Spleen (tissue), 11 donors: ENCODE data around the gene RPP40. TPM values are rescaled to one million over a fixed set of nuclear protein-coding genes. Genes with fewer than 3 reads are reported as not detected.

Experiments
- DNase-seq: peaks from one replicate; pipeline ENCODE4 v3.0.0-alpha.2; 2020
- H3K27ac ChIP-seq, 8 donors: fragments of 200-600 bp; sonication (generic) in 7 of 8; 1 replicate in 4 of 8; 2 replicates in 4 of 8; pipeline versions ENCODE4 v1.5.0 to v1.8.0; 2016 to 2021; ENCODE audit warnings: inconsistent platforms in 4 of 8, mild to moderate bottlenecking in 4 of 8, moderate library complexity in 1 of 8
- H3K27me3 ChIP-seq, 7 donors: fragments of 200-600 bp; sonication (generic) in 6 of 7; replicated peaks in 1 of 7; 1 replicate in 4 of 7; 2 replicates in 3 of 7; pipeline versions ENCODE4 v1.5.0 to v1.8.0; 2016 to 2021; ENCODE audit warnings: inconsistent platforms in 3 of 7, mild to moderate bottlenecking in 1 of 7
- H3K36me3 ChIP-seq, 6 donors: fragments of 200-600 bp; sonication (generic) in 5 of 6; 1 replicate in 4 of 6; 2 replicates in 2 of 6; pipeline versions ENCODE4 v1.5.0 to v1.8.0; 2016 to 2021; ENCODE audit warnings: inconsistent platforms in 2 of 6
- H3K4me1 ChIP-seq, 6 donors: fragments of 200-600 bp; sonication (generic) in 5 of 6; 1 replicate in 3 of 6; 2 replicates in 3 of 6; pipeline versions ENCODE4 v1.5.0 to v1.8.0; 2016 to 2021; ENCODE audit warnings: inconsistent platforms in 3 of 6
- H3K4me3 ChIP-seq, 8 donors: fragments of 200-600 bp; sonication (generic) in 7 of 8; 1 replicate in 4 of 8; 2 replicates in 4 of 8; pipeline versions ENCODE4 v1.5.0 to v1.8.0; 2016 to 2021; ENCODE audit warnings: inconsistent platforms in 4 of 8, mild to moderate bottlenecking in 4 of 8, moderate library complexity in 2 of 8
- H3K9me3 ChIP-seq, 8 donors: fragments of 200-600 bp; sonication (generic) in 7 of 8; 1 replicate in 4 of 8; 2 replicates in 4 of 8; pipeline versions ENCODE4 v1.5.0 to v1.8.0; 2016 to 2021; ENCODE audit warnings: inconsistent platforms in 4 of 8
- CTCF ChIP-seq, 11 experiments: fragments of 200-600 bp in 7 of 11; fragments of 450-650 bp in 4 of 11; sonication (generic) in 4 of 11; IDR thresholded peaks in 8 of 11; conservative IDR thresholded peaks in 3 of 11; 1 replicate in 7 of 11; 2 replicates in 4 of 11; pipeline versions ENCODE4 v1.4.0 to v1.8.0; 2016 to 2021; ENCODE audit warnings: antibody characterized with exemption in 11 of 11, inconsistent platforms in 4 of 11, mild to moderate bottlenecking in 1 of 11
- POLR2A ChIP-seq, 3 donors: fragments of 450-650 bp; IDR thresholded peaks; one replicate each; pipeline ENCODE4 v1.5.1; 2017; ENCODE audit warnings: antibody characterized with exemption in 3 of 3, mild to moderate bottlenecking in 1 of 3
- POLR2AphosphoS5 ChIP-seq, 3 donors: sonication (generic); formaldehyde crosslinking; IDR thresholded peaks; one replicate each; pipeline ENCODE4 v1.5.1; 2017; ENCODE audit warnings: antibody characterized with exemption in 3 of 3
- WGBS, 5 donors: extraction: QIAGEN DNeasy Blood & Tissue Kit in 3 of 5; methylation state at CpG; one replicate each; pipeline versions ENCODE4 v1.1.5 to v1.1.7; 2013 to 2018; 5-methylcytosine and 5-hydroxymethylcytosine counted together
- intact Hi-C: fragments of 100-400 bp; cut with DNase I; formaldehyde crosslinking; loops from one replicate; pipeline ENCODE4 v1.15.0; 2023; ENCODE audit warnings: low total_unique reads
- polyA plus RNA-seq, 3 donors: library from polyadenylated mRNA; stranded (reverse); fragments of 200-250 nt; gene quantifications; one replicate each; pipeline ENCODE4 v1.2.1, GENCODE V29; 2013
- total RNA-seq, 7 donors: library from RNA; depleted of rRNA in 3 of 7; stranded (reverse); fragments of >200 nt in 3 of 7; fragmentation: NEBNext Ultra II Directional in 4 of 7; extraction: Animal tissue kit (Norgen Biotek cat#: 25700) in 4 of 7; gene quantifications; one replicate each; pipeline versions ENCODE4 v1.1.0 to v1.2.1, GENCODE V29; 2016 to 2021
- donor health status: healthy with polysubstance abuse.
- donor health status: DM: no; HTN: no; CAD: no; lungs with moderate emphysema.
- donor health status: DM: no; HTN: no; CAD: no.
- donor health status: Bipolar disorder and iron deficiency.
- donor health status: healthy.
- donor health status: DM: no; HTN: no; CAD: no.
- donor health status: DM: yes; HTN: yes; CAD: no.

Gene RPP40
- total and polyA plus RNA-seq, 10 donors: 4.2 to 16.6 (median 8.7) TPM

GRCh38 chr6:4979426-4979825 lies 24.4 kb downstream of the RPP40 start:
- intact Hi-C loops: no loop called here
- DNase-seq: no peak
- H3K4me1 ChIP-seq: no peaks in the 10 kb centered on the region
- H3K36me3 ChIP-seq: no peaks in the 10 kb centered on the region
- peaks cover 2 to 34% (median 21%) of the 10 kb centered on the region in 8 donors for H3K9me3 ChIP-seq
- WGBS, 5 donors: 61 to 77% (median 64%) methylated on average over 3 of the region's 3 CpGs
- TF ChIP-seq POLR2A (IDR thresholded peaks at IDR 0.05): no peak
- TF ChIP-seq POLR2AphosphoS5 (IDR thresholded peaks at IDR 0.05): no peak
- TF ChIP-seq CTCF (IDR thresholded peaks at IDR 0.05 in 8 of 11, conservative IDR thresholded peaks at IDR 0.05 in 3 of 11): no peak
- no peaks in the 10 kb centered on the region for H3K27me3 ChIP-seq
- H3K4me3 ChIP-seq: no peak overlapping the region
- H3K27ac ChIP-seq: no peak overlapping the region

GRCh38 chr6:4977468-4977867 lies 26.4 kb downstream of the RPP40 start:
- 62 to 66% (median 63%) methylated on average over 5 of the region's 5 CpGs for WGBS, 5 donors

GRCh38 chr6:4975506-4975905 lies 28.3 kb downstream of the RPP40 start:
- H3K27me3 ChIP-seq: no peaks in the 10 kb centered on the region
- 74 to 92% (median 84%) methylated on average over 3 of the region's 3 CpGs for WGBS, 5 donors
- no peak overlapping the region for H3K4me3 ChIP-seq
- no peaks in the 10 kb centered on the region for H3K4me1 ChIP-seq
- H3K9me3 ChIP-seq: peaks cover 2 to 34% (median 20%) of the 10 kb centered on the region in 8 donors
- no peak for DNase-seq
- H3K27ac ChIP-seq: no peak overlapping the region
- TF ChIP-seq POLR2A (IDR thresholded peaks at IDR 0.05) (no peak), CTCF (IDR thresholded peaks at IDR 0.05 in 8 of 11, conservative IDR thresholded peaks at IDR 0.05 in 3 of 11) (no peak), POLR2AphosphoS5 (IDR thresholded peaks at IDR 0.05) (no peak)
- no peaks in the 10 kb centered on the region for H3K36me3 ChIP-seq
- intact Hi-C loops: no loop called here

More at GRCh38 chr6:4977468-4977867, 26.4 kb downstream of the RPP40 start:
- no peak overlapping the region for H3K4me3 ChIP-seq
- no peaks in the 10 kb centered on the region for H3K36me3 ChIP-seq
- no peak for DNase-seq
- no peak overlapping the region for H3K27ac ChIP-seq
- TF ChIP-seq CTCF (IDR thresholded peaks at IDR 0.05 in 8 of 11, conservative IDR thresholded peaks at IDR 0.05 in 3 of 11) (no peak), POLR2AphosphoS5 (IDR thresholded peaks at IDR 0.05) (no peak), POLR2A (IDR thresholded peaks at IDR 0.05) (no peak)
- H3K4me1 ChIP-seq: no peaks in the 10 kb centered on the region
- H3K9me3 ChIP-seq: peaks cover 2 to 34% (median 21%) of the 10 kb centered on the region in 8 donors
- intact Hi-C loops: no loop called here
- no peaks in the 10 kb centered on the region for H3K27me3 ChIP-seq

GRCh38 chr6:4974962-4975361 lies 28.9 kb downstream of the RPP40 start:
- intact Hi-C loops: no loop called here
- no peak for TF ChIP-seq POLR2A (IDR thresholded peaks at IDR 0.05)
- no peak for TF ChIP-seq CTCF (IDR thresholded peaks at IDR 0.05 in 8 of 11, conservative IDR thresholded peaks at IDR 0.05 in 3 of 11)
- no peak for TF ChIP-seq POLR2AphosphoS5 (IDR thresholded peaks at IDR 0.05)
- peaks cover 2 to 28% (median 14%) of the 10 kb centered on the region in 8 donors for H3K9me3 ChIP-seq
- H3K4me1 ChIP-seq: no peaks in the 10 kb centered on the region
- H3K4me3 ChIP-seq: no peak overlapping the region
- no peaks in the 10 kb centered on the region for H3K27me3 ChIP-seq
- no peak overlapping the region for H3K27ac ChIP-seq
- DNase-seq: no peak
- WGBS, 5 donors: 70 to 90% (median 77%) methylated on average over 8 of the region's 8 CpGs
- H3K36me3 ChIP-seq: no peaks in the 10 kb centered on the region
